Duodenal mucosa (tissue), 2 donors: ENCODE measurements around the gene GTF2A1.

Experiments
- H3K27ac ChIP-seq: one replicate; pipeline ENCODE4 v1.7.0; 2013; ENCODE audit warnings: low read depth, low read length
- H3K27me3 ChIP-seq, 2 donors: one replicate each; pipeline ENCODE4 v1.7.0; 2013; ENCODE audit warnings: low read length in 2 of 2, control low read depth in 1 of 2; ENCODE audit not compliant: insufficient read depth in 2 of 2, control insufficient read depth in 1 of 2
- H3K36me3 ChIP-seq, 2 donors: one replicate each; pipeline ENCODE4 v1.7.0; 2013; ENCODE audit warnings: low read length in 2 of 2, control low read depth in 1 of 2; ENCODE audit not compliant: insufficient read depth in 2 of 2, control insufficient read depth in 1 of 2
- H3K4me1 ChIP-seq, 2 donors: one replicate each; pipeline ENCODE4 v1.7.0; 2013; ENCODE audit warnings: low read length in 2 of 2, control low read depth in 1 of 2; ENCODE audit not compliant: insufficient read depth in 2 of 2, control insufficient read depth in 1 of 2
- H3K4me3 ChIP-seq, 2 donors: one replicate each; pipeline ENCODE4 v1.7.0; 2013; ENCODE audit warnings: low read length in 2 of 2, low read depth in 1 of 2
- H3K9ac ChIP-seq, 2 donors: one replicate each; pipeline ENCODE4 v1.7.0; 2013; ENCODE audit warnings: low read length in 2 of 2, low read depth in 1 of 2
- H3K9me3 ChIP-seq, 2 donors: one replicate each; pipeline ENCODE4 v1.7.0; 2013; ENCODE audit warnings: low read length in 2 of 2, control low read depth in 1 of 2; ENCODE audit not compliant: control insufficient read depth in 1 of 2

Gene GTF2A1

GRCh38 chr14:81125536-81125935, 95.2 kb downstream of the GTF2A1 start:
- H3K4me1 ChIP-seq = no peaks in the 10 kb centered on the region
- H3K9me3 ChIP-seq = no peaks in the 10 kb centered on the region
- no peaks in the 10 kb centered on the region for H3K36me3 ChIP-seq
- no peak overlapping the region for H3K9ac ChIP-seq
- no peaks in the 10 kb centered on the region for H3K27me3 ChIP-seq
- H3K27ac ChIP-seq = no peak overlapping the region
- H3K4me3 ChIP-seq = no peak overlapping the region
